ENCODE measurements around the gene OR4D5. TPM values are rescaled to one million over a fixed set of nuclear protein-coding genes. Genes with fewer than 3 reads are reported as not detected.

OR4D5 gene
- total and polyA plus RNA-seq, 4 donors: 0.19 TPM; not detected in 3

DNA sequence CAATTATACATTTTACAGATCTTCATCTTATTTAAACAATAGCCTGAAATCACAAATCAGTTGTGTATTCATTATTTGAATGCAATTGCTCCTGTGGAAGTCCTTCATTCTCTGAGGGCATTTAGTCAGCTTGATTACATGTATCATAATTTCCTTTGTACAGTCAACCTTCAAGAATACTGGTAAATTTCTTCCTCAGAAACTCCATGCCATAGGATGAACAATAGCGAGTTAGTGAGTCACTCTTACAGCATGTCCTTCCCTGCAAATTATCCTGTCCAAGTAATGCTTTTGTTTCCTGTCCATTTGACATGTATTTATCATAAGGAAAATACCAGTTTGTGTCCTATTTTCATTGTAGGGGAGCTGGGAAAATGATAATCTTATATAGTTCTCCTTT is 34.4 kb downstream of the OR4D5 start:
- TF ChIP-seq, protein P1, sequence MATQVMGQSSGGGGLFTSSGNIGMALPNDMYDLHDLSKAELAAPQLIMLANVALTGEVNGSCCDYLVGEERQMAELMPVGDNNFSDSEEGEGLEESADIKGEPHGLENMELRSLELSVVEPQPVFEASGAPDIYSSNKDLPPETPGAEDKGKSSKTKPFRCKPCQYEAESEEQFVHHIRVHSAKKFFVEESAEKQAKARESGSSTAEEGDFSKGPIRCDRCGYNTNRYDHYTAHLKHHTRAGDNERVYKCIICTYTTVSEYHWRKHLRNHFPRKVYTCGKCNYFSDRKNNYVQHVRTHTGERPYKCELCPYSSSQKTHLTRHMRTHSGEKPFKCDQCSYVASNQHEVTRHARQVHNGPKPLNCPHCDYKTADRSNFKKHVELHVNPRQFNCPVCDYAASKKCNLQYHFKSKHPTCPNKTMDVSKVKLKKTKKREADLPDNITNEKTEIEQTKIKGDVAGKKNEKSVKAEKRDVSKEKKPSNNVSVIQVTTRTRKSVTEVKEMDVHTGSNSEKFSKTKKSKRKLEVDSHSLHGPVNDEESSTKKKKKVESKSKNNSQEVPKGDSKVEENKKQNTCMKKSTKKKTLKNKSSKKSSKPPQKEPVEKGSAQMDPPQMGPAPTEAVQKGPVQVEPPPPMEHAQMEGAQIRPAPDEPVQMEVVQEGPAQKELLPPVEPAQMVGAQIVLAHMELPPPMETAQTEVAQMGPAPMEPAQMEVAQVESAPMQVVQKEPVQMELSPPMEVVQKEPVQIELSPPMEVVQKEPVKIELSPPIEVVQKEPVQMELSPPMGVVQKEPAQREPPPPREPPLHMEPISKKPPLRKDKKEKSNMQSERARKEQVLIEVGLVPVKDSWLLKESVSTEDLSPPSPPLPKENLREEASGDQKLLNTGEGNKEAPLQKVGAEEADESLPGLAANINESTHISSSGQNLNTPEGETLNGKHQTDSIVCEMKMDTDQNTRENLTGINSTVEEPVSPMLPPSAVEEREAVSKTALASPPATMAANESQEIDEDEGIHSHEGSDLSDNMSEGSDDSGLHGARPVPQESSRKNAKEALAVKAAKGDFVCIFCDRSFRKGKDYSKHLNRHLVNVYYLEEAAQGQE (IDR thresholded peaks at IDR 0.05): no peak
- TF ChIP-seq YY1 (IDR thresholded peaks at IDR 0.05): no peak
- TF ChIP-seq GABPA (IDR thresholded peaks at IDR 0.05 in 1 of 2, conservative IDR thresholded peaks at IDR 0.05 in 1 of 2): no peak
- TF ChIP-seq RAD21 (IDR thresholded peaks at IDR 0.05): no peak
- TF ChIP-seq, protein P2, sequence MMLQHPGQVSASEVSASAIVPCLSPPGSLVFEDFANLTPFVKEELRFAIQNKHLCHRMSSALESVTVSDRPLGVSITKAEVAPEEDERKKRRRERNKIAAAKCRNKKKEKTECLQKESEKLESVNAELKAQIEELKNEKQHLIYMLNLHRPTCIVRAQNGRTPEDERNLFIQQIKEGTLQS (IDR thresholded peaks at IDR 0.05): no peak
- TF ChIP-seq TAF1 (conservative IDR thresholded peaks at IDR 0.05): no peak
- no peak for TF ChIP-seq HNF4G (IDR thresholded peaks at IDR 0.05)
- TF ChIP-seq, protein P3, sequence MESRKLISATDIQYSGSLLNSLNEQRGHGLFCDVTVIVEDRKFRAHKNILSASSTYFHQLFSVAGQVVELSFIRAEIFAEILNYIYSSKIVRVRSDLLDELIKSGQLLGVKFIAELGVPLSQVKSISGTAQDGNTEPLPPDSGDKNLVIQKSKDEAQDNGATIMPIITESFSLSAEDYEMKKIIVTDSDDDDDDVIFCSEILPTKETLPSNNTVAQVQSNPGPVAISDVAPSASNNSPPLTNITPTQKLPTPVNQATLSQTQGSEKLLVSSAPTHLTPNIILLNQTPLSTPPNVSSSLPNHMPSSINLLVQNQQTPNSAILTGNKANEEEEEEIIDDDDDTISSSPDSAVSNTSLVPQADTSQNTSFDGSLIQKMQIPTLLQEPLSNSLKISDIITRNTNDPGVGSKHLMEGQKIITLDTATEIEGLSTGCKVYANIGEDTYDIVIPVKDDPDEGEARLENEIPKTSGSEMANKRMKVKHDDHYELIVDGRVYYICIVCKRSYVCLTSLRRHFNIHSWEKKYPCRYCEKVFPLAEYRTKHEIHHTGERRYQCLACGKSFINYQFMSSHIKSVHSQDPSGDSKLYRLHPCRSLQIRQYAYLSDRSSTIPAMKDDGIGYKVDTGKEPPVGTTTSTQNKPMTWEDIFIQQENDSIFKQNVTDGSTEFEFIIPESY (IDR thresholded peaks at IDR 0.05): no peak
- no peaks in the 10 kb centered on the region for H3K9me3 ChIP-seq (ENCODE audit: control insufficient read depth in 4 of 4, low read length in 3 of 4)
- no peaks in the 10 kb centered on the region for H3K27me3 ChIP-seq (ENCODE audit: control insufficient read depth in 4 of 4, insufficient read depth in 4 of 4, low read length in 3 of 4)
- 70% methylated on average over 1 of the region's 1 CpG for WGBS
- H3K27ac ChIP-seq (ENCODE audit: low read depth in 1 of 2, low read length in 2 of 2): no peak overlapping the region
- no peak overlapping the region for H3K4me3 ChIP-seq (ENCODE audit: low read depth in 1 of 3, low read length in 3 of 3)
- DNase-seq (ENCODE audit: low spot score): no peak
- H3K4me1 ChIP-seq (ENCODE audit: control insufficient read depth in 4 of 4, insufficient read depth in 4 of 4, low read length in 3 of 4): no peaks in the 10 kb centered on the region
- no peak overlapping the region for H3K9ac ChIP-seq (ENCODE audit: low read depth in 1 of 2, low read length in 2 of 2)
- no peaks in the 10 kb centered on the region for H3K36me3 ChIP-seq (ENCODE audit: control insufficient read depth in 4 of 4, insufficient read depth in 3 of 4, low read depth in 1 of 4, low read length in 3 of 4)

DNA sequence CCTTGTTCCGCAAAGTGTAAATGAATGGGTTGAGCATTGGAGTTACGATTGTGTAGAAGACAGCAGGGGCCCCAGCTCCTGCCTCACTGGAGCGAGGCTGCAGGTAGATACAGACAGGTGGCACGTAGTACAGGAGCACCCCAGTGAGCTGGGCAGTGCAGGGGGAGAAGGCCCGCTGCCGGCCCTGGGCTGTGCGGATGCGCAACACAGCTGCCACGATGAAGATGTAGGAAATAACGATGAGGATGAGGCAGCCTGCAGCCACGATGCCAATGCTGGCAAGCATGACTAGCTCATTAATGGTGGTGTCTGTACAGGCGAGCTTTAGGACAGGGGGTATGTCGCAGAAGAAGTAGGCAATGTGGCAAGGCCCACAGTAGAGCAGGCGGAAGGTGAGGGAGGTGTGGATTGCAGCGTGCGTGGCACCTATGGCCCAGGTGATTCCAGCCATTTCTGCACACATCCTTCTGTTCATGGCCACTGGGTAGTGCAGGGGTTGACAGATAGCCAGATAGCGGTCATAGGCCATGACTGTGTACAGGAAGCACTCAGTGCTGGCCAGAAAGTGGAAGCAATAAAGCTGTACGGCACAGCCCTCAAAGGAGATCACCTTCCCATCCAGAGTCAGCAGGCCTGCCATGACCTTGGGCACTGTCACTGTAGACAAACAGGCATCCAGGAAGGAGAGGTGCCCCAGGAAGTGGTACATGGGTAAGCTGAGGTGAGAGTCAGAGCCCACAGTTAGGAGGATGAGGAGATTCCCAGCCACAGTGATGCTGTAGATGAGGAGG is 37.5 kb downstream of the OR4D5 start:
- H3K4me1 ChIP-seq (ENCODE audit: control insufficient read depth in 4 of 4, insufficient read depth in 4 of 4, low read length in 3 of 4): no peaks in the 10 kb centered on the region
- no peak overlapping the region for H3K4me3 ChIP-seq (ENCODE audit: low read depth in 1 of 3, low read length in 3 of 3)
- no peak overlapping the region for H3K27ac ChIP-seq (ENCODE audit: low read depth in 1 of 2, low read length in 2 of 2)
- 86% methylated on average over 18 of the region's 18 CpGs for WGBS
- H3K27me3 ChIP-seq (ENCODE audit: control insufficient read depth in 4 of 4, insufficient read depth in 4 of 4, low read length in 3 of 4): no peaks in the 10 kb centered on the region
- H3K9ac ChIP-seq (ENCODE audit: low read depth in 1 of 2, low read length in 2 of 2): no peak overlapping the region
- DNase-seq (ENCODE audit: low spot score): no peak
- no peaks in the 10 kb centered on the region for H3K9me3 ChIP-seq (ENCODE audit: control insufficient read depth in 4 of 4, low read length in 3 of 4)
- no peaks in the 10 kb centered on the region for H3K36me3 ChIP-seq (ENCODE audit: control insufficient read depth in 4 of 4, insufficient read depth in 3 of 4, low read depth in 1 of 4, low read length in 3 of 4)
- TF ChIP-seq, protein P4, sequence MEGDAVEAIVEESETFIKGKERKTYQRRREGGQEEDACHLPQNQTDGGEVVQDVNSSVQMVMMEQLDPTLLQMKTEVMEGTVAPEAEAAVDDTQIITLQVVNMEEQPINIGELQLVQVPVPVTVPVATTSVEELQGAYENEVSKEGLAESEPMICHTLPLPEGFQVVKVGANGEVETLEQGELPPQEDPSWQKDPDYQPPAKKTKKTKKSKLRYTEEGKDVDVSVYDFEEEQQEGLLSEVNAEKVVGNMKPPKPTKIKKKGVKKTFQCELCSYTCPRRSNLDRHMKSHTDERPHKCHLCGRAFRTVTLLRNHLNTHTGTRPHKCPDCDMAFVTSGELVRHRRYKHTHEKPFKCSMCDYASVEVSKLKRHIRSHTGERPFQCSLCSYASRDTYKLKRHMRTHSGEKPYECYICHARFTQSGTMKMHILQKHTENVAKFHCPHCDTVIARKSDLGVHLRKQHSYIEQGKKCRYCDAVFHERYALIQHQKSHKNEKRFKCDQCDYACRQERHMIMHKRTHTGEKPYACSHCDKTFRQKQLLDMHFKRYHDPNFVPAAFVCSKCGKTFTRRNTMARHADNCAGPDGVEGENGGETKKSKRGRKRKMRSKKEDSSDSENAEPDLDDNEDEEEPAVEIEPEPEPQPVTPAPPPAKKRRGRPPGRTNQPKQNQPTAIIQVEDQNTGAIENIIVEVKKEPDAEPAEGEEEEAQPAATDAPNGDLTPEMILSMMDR (IDR thresholded peaks at IDR 0.05; ENCODE audit: low read depth, low read length, missing input control): no peak
- TF ChIP-seq GABPA (IDR thresholded peaks at IDR 0.05 in 1 of 2, conservative IDR thresholded peaks at IDR 0.05 in 1 of 2) (no peak), TAF1 (conservative IDR thresholded peaks at IDR 0.05) (no peak), HNF4A (conservative IDR thresholded peaks at IDR 0.05) (no peak), HNF4G (IDR thresholded peaks at IDR 0.05) (no peak), YY1 (IDR thresholded peaks at IDR 0.05) (no peak), FOXA2 (IDR thresholded peaks at IDR 0.05) (no peak), JUND (IDR thresholded peaks at IDR 0.05) (no peak), FOXA1 (IDR thresholded peaks at IDR 0.05) (no peak), RXRA (IDR thresholded peaks at IDR 0.05) (no peak), EGR1 (IDR thresholded peaks at IDR 0.05; ENCODE audit: low read depth in 2 of 2) (no peak)
- TF ChIP-seq, protein P2 (IDR thresholded peaks at IDR 0.05): no peak
- TF ChIP-seq, protein P5, sequence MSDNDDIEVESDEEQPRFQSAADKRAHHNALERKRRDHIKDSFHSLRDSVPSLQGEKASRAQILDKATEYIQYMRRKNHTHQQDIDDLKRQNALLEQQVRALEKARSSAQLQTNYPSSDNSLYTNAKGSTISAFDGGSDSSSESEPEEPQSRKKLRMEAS (IDR thresholded peaks at IDR 0.05): no peak
- TF ChIP-seq, protein P3 (IDR thresholded peaks at IDR 0.05): no peak
- TF ChIP-seq, protein P1 (IDR thresholded peaks at IDR 0.05): no peak
